ENCODE results near the gene SULT2B1. TPM values are rescaled to one million over a fixed set of nuclear protein-coding genes. Genes with fewer than 3 reads are reported as not detected.

The SULT2B1 gene
- total RNA-seq, 1 donor, result not detected

GRCh38 chr19:48635263-48635965 lies 83.4 kb downstream of the SULT2B1 start:
- Histone ChIP-seq H3K27me3 (ENCODE audit: insufficient read depth, low read length) (no peaks in the 10 kb centered on the region), H3K4me3 (ENCODE audit: low read length) (peak overlapping the region; percentile 78), H3K9me3 (ENCODE audit: low read depth, low read length) (no peaks in the 10 kb centered on the region), H3K4me1 (ENCODE audit: insufficient read depth, low read length) (peaks cover 67% of the 10 kb centered on the region)

GRCh38 chr19:48635966-48636858 lies 84.2 kb downstream of the SULT2B1 start:
- H3K27me3 ChIP-seq (ENCODE audit: insufficient read depth, low read length), result no peaks in the 10 kb centered on the region
- H3K4me3 ChIP-seq (ENCODE audit: low read length), result peak overlapping the region; percentile 78
- H3K4me1 ChIP-seq (ENCODE audit: insufficient read depth, low read length), result peaks cover 59% of the 10 kb centered on the region
- H3K9me3 ChIP-seq (ENCODE audit: low read depth, low read length), result no peaks in the 10 kb centered on the region

DNA sequence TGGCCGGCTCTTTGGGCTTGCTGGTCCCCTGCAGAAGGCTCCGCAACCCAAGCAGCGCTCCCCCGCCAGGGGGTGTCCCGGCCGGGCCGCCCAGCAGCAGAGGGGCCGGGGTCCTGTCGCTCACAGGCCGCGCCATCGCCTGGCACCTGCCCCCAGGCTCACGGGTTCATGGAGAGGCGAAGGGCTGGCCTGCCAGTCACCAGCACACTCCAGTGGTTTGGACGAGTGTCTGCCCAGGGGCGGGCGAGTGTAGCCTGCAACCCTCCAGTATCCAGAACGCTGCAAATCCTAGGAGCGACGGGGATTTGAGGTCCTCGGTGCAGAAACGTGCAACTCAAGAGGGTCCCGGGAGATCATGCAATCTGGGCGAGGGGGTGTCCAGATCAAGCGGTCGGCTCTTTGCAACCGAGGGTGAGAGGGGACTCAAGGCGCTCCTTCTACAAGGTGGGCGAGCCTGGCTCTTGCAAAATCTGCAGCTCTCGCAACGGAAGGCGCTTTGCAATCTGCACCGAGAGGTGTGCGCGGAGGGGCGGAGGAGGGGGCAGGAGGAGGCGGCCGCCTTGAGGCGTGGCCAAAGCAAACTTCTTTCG lies 85.0 kb downstream of the SULT2B1 start, which contains the start of gene DBP:
TSS of gene DBP (minus strand) at position 521 of the 590 bp plus-strand sequence. CDS start at position 136, 385 bp downstream.
- Histone ChIP-seq H3K4me1 (ENCODE audit: insufficient read depth, low read length) (peaks cover 51% of the 10 kb centered on the region), H3K27me3 (ENCODE audit: insufficient read depth, low read length) (no peaks in the 10 kb centered on the region), H3K9me3 (ENCODE audit: low read depth, low read length) (no peaks in the 10 kb centered on the region), H3K4me3 (ENCODE audit: low read length) (peak within 1 kb of the TSS; percentile 78)

- no peaks in the 10 kb centered on the region for H3K9me3 ChIP-seq (ENCODE audit: low read depth, low read length)
- peak overlapping the region; percentile 78 for H3K4me3 ChIP-seq (ENCODE audit: low read length)
- peaks cover 49% of the 10 kb centered on the region for H3K4me1 ChIP-seq (ENCODE audit: insufficient read depth, low read length)
- no peaks in the 10 kb centered on the region for H3K27me3 ChIP-seq (ENCODE audit: insufficient read depth, low read length)
These were observed 85.5 kb downstream of the SULT2B1 start for GRCh38 chr19:48637449-48637947.

DNA sequence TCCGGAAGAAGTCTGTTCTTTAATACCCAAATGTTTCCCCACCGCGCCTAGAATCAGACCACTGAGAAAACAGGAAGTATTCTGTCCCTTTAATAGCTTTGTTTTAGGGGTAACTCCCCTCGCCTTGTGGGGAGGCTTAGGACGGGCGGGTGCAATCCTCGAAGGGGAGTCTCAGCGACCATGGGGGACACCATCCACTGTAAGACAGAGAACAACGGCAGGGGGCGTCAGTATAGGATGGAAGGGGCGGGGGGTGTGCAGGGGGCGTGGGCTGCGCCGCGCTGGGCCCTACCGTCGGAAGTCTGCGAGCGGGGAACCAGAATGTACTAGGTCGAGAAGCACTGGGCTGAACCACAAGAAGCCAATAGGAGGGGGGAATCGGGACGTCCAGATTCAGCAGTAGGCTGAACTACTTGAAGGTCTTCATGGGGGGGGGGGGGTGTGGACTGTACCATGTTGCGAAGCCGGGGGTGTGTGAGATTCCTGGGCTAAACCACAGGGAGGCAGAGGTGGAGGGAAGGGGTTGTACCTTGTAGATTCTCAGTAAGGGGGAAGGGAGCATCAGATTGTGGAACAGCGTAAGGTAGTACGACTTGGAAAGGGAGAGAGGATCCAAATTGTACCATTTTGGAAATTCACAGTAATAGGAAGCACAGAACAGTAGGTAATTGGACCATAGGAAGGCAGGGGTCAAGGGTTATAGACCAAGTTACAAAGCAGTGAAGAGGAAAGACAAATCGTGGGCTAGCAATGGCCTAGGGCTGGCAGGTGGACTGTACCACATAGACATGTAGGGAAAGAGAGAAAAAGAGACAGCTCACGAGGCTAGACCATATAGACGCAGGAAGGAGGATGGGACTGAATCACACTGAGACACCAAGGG lies 86.2 kb downstream of the SULT2B1 start:
- H3K9me3 ChIP-seq (ENCODE audit: low read depth, low read length), result no peaks in the 10 kb centered on the region
- H3K4me3 ChIP-seq (ENCODE audit: low read length), result peak overlapping the region; percentile 78
- no peaks in the 10 kb centered on the region for H3K27me3 ChIP-seq (ENCODE audit: insufficient read depth, low read length)
- H3K4me1 ChIP-seq (ENCODE audit: insufficient read depth, low read length), result peaks cover 42% of the 10 kb centered on the region

GRCh38 chr19:48638831-48639381 lies 86.9 kb downstream of the SULT2B1 start:
- Histone ChIP-seq H3K4me1 (ENCODE audit: insufficient read depth, low read length) (peaks cover 35% of the 10 kb centered on the region), H3K4me3 (ENCODE audit: low read length) (peak overlapping the region; percentile 78)

GRCh38 chr19:48639483-48640375 lies 87.8 kb downstream of the SULT2B1 start:
- no peaks in the 10 kb centered on the region for H3K9me3 ChIP-seq (ENCODE audit: low read depth, low read length)
- no peaks in the 10 kb centered on the region for H3K27me3 ChIP-seq (ENCODE audit: insufficient read depth, low read length)
- H3K4me3 ChIP-seq (ENCODE audit: low read length), result no peak overlapping the region
- peaks cover 33% of the 10 kb centered on the region for H3K4me1 ChIP-seq (ENCODE audit: insufficient read depth, low read length)

More at GRCh38 chr19:48638831-48639381, 86.9 kb downstream of the SULT2B1 start:
- no peaks in the 10 kb centered on the region for H3K27me3 ChIP-seq (ENCODE audit: insufficient read depth, low read length)
- no peaks in the 10 kb centered on the region for H3K9me3 ChIP-seq (ENCODE audit: low read depth, low read length)

- no peak overlapping the region for H3K4me3 ChIP-seq (ENCODE audit: low read length)
- no peaks in the 10 kb centered on the region for H3K9me3 ChIP-seq (ENCODE audit: low read depth, low read length)
- H3K27me3 ChIP-seq (ENCODE audit: insufficient read depth, low read length), result no peaks in the 10 kb centered on the region
- H3K4me1 ChIP-seq (ENCODE audit: insufficient read depth, low read length), result peaks cover 41% of the 10 kb centered on the region
These were observed 89.9 kb downstream of the SULT2B1 start for GRCh38 chr19:48641850-48642249.

- no peak overlapping the region for H3K4me3 ChIP-seq (ENCODE audit: low read length)
- H3K9me3 ChIP-seq (ENCODE audit: low read depth, low read length), result no peaks in the 10 kb centered on the region
- peaks cover 41% of the 10 kb centered on the region for H3K4me1 ChIP-seq (ENCODE audit: insufficient read depth, low read length)
- H3K27me3 ChIP-seq (ENCODE audit: insufficient read depth, low read length), result no peaks in the 10 kb centered on the region
These were observed 90.9 kb downstream of the SULT2B1 start for GRCh38 chr19:48642862-48643261.

- Histone ChIP-seq H3K9me3 (ENCODE audit: low read depth, low read length) (no peaks in the 10 kb centered on the region), H3K4me1 (ENCODE audit: insufficient read depth, low read length) (peaks cover 40% of the 10 kb centered on the region), H3K4me3 (ENCODE audit: low read length) (no peak overlapping the region), H3K27me3 (ENCODE audit: insufficient read depth, low read length) (no peaks in the 10 kb centered on the region)
These were observed 92.4 kb downstream of the SULT2B1 start for GRCh38 chr19:48644355-48644754.

- H3K4me3 ChIP-seq (ENCODE audit: low read length), result peak overlapping the region; percentile 49
- peaks cover 42% of the 10 kb centered on the region for H3K4me1 ChIP-seq (ENCODE audit: insufficient read depth, low read length)
- no peaks in the 10 kb centered on the region for H3K9me3 ChIP-seq (ENCODE audit: low read depth, low read length)
- no peaks in the 10 kb centered on the region for H3K27me3 ChIP-seq (ENCODE audit: insufficient read depth, low read length)
These were observed 93.1 kb downstream of the SULT2B1 start for GRCh38 chr19:48644839-48645619.

DNA sequence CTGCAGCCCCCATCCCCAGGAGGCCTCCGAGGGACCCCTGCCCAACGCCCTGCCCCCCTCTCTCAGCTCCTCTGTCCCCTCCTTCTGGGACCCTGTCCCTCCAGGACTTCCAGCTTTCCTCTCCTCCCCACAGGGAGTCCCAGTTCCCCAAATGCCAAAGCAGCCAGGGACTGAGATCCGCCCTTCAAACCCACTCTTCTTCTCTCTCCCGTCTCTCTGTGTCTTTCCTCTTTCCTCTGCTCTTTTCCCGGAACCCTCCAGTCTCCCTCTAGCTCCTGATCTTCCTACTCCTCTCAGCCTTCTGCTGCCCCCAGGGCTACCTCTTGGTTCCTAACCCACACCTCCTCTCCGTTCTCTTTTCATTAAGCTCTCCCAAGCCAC lies 93.6 kb downstream of the SULT2B1 start:
- Histone ChIP-seq H3K4me1 (ENCODE audit: insufficient read depth, low read length) (peaks cover 42% of the 10 kb centered on the region), H3K27me3 (ENCODE audit: insufficient read depth, low read length) (no peaks in the 10 kb centered on the region), H3K9me3 (ENCODE audit: low read depth, low read length) (no peaks in the 10 kb centered on the region), H3K4me3 (ENCODE audit: low read length) (peak overlapping the region; percentile 49)

All from mononuclear cell (primary cell).